ENCODE measurements around the gene PTH2.
A peak's percentile ranks its signal among the peaks of the same experiment; 100 is the strongest.
"Not testable (repeated sequence)": the region's sequence is repeated elsewhere in the genome, so short reads cannot be mapped to it uniquely, and the experiment has no call there.

The PTH2 gene, protein sequence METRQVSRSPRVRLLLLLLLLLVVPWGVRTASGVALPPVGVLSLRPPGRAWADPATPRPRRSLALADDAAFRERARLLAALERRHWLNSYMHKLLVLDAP

DNA sequence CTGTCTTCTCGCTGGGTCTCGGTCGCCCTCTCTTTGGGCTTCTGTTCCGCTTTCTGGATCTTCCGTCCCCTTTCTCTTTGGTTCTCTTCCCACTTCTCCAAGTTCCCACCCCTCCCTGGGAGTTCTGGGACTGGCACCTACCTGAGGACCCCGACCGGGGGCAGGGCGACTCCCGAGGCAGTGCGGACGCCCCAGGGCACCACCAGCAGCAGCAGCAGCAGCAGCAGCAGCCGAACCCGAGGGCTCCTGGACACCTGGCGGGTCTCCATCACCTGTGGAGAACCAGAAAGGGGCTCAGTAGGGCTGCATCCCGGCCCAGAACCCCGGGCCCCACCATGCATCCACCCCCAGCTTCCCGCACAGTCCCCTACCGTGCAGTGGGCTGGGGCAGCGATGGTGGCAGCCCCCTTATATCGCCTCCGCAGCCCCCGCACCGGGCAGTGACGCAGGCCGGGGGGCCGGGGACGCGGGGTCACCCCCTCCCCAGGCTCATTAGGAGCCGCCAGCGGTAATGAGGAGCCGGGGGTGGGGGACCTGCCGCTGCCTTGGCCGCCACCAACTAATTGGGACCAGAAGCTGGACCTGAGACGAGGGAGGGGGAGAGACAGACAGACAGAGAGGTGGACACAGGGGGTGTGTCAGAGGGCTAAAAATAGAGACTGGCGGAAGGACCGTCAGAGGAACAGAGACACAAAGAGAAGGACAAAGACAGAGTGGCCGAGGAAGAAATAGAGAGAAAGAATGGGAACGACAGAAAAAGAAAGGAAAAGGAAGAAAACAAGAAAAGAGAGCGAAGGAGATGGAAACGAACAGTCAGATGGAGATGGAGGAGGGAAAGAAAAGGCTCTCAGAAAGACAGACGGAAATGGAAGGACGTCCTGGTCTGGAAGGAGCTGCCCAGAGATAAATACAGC is at the start of gene PTH2:
Gene PTH2 (minus strand): TSS at position 371 of the 914 bp plus-strand sequence. CDS start 102 bp downstream, at position 269.
- no peak for DNase-seq

DNA sequence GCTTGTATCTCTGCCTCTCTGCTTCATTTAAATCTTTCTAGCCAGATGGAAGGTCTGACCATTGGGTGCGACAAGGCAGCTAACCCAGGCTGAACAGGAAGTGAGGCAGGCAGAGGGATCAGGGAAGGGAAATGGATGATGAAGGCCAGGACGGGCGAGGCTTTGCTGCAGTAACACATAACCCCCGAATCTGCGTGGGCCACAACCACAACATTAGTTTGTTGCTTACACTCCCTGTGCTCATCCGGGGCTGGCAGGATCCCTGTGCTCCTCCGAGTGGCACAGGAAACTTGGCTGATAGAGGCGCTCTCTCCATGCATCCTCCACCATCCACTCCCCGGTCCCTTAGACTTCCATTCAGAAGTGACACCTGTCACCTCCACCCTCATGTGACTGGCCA is 49.7 kb upstream of the PTH2 start:
- DNase-seq, result no peak

DNA sequence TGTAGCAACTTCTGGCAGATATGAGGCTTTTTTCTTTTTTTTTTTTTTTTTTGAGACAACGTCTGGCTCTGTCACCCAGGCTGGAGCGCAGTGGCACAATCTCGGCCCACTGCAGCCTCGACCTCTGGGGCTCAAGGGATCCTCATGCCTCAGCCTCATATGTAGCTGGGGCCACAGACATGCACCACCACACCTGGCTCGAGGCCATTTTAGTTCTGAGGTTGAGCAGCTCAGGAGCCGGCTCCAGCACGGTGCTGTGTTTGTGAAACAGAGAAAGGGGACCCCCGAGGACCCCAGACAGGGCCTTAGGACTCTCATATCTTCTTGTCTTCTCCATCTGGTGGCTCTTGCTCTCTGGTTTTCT is 47.4 kb upstream of the PTH2 start:
- no peak for DNase-seq

DNA sequence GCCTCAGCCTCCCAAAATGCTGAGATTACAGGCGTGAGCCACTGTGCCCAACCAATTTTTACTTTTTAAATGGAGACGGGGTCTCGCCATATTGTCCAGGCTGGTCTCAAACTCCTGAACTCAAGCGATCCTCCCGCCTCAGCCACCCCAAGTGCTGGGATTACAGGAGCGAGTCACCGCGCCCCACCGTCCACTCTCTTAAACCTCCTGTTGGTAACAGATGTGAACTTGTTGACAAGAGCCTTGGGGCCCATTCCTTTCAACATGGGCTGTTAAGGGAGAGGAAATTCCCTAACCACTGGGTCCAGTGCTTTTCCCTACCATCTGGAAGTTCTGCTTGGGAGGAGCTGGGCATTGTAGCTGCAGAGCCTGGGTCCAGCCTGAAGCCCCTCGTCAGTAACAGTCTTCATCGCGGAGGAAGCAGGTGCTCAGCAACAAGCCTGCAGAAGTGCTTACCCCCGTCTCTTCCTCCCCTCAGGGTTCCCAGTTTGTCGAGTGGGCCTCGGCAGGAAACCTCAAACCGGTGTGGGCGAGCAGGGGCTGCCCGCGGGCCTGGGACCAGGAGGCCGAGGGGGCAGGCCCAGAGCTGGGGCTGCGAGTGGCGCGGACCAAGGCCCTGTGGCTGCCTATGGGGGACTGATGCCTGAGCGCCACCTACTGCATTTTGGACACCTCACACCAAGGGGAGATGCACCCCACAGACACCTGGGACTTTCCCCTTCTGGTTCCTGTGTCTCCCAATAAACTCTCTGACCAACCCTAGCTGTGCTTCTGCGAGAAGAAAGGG is 46.8 kb upstream of the PTH2 start:
- peak; percentile 66 to 68 for DNase-seq

DNA sequence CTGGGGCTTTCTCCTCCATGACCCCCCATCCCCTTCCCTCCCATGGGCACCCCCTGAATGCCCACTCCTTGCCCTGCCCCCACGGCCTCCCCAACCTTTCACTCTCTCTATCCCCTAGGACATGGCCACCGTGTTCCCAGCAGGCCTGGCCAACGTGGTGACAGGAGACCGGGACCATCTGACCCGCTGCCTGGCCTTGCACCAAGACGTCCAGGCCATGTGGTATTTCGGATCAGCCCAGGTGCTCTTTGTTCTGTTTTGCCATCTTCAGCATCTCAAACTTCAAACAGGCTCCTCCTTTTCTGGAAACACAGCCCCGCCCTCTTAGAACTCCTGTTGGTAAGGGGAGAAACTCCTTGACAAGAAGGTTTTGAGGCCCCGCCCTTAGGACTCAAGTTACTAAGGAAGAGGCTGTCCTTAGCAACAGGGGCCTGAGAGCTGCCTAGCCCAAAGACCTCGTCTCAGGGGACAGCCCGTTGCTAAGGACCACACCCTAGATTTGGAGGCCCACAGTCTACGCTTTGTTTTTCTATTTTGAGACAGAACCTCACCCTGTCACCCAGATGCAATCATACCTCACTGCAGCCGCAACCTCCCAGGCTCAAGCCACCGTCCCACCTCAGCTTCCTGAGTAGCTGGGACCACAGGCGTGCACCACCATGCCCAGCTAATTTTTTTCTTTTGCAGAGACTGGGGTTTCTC is 45.7 kb upstream of the PTH2 start:
- peak in 1 of 2 experiments; percentile 74 for DNase-seq

DNA sequence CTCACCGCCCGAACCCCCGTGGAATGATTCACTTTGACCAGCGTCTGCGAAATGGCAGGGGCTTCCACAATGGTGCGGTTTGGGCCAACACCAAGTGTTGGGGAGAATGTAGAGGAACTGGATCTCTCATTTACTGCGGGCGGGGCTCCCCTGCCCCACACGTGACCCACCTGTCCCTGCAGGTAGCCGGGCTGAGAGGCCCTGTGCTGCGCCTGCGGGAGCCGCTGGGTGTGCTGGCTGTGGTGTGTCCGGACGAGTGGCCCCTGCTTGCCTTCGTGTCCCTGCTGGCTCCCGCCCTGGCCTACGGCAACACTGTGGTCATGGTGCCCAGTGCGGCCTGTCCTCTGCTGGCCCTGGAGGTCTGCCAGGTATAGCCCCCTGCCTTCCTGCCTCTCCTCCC is 45.0 kb upstream of the PTH2 start:
- no peak for DNase-seq

DNA sequence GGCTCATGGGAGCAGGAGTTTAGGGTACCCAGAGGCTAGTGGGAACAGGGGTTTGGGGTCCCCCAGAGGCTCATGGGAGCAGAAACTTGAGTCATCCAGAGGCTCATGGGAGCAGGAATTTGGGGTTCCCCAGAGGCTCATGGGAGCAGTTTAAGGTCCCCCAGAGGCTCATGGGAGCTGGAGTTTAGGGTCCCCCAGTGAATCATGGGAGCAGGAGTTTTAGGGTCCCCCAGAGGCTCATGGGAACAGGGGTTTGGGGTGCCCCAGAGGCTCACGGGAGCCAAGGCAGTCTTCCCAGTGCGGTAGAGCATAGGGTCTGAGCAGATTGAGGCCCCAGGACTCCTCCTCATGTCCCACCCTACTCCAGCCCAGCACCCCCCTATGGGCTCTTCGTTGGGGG is 42.1 kb upstream of the PTH2 start:
- no peak for DNase-seq

DNA sequence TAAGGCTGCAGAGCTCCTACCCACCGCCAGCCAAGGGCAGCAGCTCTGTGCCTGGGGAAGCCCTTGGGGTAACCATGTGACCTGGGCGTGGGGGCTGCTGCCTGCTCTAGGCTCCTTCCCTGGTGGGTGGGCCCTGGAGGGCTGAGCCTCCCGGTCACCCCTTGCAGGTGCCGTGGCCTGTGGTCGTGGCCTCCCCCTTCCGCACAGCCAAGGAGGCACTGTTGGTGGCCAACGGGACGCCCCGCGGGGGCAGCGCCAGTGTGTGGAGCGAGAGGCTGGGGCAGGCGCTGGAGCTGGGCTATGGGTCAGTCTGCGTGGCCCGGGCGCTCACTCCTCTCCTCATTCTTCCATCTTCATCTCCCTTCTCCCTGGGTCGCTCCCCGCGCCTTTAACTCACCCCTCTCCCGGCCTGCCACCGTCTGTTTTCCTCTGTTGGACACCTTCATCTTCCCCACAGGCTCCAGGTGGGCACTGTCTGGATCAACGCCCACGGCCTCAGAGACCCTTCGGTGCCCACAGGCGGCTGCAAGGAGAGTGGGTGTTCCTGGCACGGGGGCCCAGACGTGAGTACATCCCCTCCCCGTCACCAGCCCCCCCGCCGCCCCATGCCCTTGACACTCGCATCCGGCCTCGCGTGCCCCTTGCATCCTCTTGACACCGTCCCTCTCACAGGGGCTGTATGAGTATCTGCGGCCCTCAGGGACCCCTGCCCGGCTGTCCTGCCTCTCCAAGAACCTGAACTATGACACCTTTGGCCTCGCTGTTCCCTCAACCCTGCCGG is 40.9 kb upstream of the PTH2 start:
- no peak for DNase-seq

DNA sequence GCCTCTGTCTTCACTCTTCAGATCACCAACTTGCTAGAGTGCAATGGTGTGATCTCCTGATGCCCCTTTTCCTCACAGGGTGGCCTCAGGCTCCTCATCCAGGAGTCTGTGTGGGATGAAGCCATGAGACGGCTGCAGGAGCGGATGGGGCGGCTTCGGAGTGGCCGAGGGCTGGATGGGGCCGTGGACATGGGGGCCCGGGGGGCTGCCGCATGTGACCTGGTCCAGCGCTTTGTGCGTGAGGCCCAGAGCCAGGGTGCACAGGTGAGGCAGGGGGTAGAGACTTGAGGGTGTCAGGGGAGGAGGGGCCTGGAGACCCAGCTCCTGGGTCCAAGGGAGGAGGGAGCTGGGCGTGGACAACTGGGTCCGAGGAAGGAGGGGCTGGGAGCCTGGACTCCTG is 39.3 kb upstream of the PTH2 start:
- no peak for DNase-seq

DNA sequence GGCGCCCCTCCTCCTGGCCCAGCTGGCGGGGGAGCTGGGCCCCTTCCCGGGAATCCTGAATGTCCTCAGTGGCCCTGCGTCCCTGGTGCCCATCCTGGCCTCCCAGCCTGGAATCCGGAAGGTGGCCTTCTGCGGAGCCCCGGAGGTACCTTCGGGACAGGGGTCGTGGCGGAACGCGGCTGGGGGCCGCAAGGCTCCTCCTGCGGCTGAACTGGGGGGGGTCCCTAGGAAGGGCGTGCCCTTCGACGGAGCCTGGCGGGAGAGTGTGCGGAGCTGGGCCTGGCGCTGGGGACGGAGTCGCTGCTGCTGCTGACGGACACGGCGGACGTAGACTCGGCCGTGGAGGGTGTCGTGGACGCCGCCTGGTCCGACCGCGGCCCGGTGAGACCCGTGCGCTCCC is 38.4 kb upstream of the PTH2 start:
- DNase-seq, result no peak

DNA sequence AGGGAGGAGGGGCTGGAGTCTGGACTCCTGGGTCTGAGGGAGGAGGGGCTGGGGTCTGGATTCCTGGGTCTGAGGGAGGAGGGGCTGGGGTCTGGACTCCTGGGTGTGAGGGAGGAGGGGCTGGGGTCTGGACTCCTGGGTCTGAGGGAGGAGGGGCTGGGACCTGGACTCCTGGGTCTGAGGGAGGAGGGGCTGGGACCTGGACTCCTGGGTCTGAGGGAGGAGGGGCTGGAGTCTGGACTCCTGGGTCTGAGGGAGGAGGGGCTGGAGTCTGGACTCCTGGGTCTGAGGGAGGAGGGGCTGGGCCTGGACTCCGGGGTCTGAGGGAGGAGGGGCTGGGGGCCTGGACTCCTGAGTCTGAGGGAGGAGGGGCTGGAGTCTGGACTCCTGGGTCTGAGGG is 37.9 kb upstream of the PTH2 start:
- DNase-seq, result not testable (repeated sequence)

DNA sequence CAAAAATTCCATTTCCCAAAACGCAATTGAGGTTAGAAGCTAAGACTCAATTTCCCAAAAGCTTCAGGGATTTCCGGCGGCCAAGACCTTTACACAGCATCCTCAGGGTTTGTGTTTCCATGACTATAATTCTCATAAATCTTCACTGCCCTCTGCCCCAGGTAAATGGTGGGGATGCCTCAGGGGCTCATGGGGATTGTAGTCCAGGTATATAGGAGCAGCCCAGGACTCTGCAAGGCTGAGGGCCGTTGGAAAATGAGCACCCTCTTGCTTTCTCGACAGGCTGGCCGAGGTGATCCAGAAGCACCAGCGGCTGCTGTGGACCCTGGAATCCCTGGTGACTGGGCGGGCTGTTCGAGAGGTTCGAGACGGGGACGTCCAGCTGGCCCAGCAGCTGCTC is 36.1 kb upstream of the PTH2 start:
- no peak for DNase-seq

DNA sequence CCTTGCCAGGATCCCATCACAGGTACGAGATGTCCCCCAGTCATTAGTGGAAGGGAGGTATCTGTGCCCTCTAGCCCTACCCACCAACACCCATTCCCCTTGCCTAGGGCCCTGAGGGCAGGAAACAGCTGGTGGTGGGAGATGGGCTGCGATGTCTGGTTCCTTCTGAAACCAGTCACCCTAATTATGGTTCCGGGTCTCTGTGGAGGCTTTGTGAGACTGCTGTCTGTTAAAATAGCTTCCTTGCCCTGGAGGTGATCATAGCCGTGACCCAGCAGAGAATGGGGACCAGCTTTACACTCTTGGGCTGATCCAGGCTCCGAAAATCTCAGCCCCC is 35.3 kb upstream of the PTH2 start:
- DNase-seq, result no peak

DNA sequence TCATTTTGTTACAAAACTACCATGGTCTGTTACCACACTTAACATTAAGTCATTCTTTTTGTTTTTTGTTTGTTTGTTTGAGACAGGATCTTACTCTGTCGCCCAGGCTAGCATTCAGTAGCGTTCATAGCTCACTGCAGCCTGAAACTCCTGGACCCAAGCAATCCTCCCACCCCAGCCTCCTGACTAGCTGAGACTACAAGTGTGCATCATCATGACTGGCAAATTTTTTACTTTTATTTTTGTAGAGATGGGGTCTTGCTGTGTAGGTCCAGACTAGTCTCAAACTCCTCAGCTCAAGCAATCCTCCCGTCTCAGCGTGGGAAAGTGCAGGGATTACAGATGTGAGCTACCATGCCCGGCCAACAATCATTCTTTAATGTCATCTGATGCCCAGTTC is 33.1 kb upstream of the PTH2 start:
- no peak for DNase-seq

DNA sequence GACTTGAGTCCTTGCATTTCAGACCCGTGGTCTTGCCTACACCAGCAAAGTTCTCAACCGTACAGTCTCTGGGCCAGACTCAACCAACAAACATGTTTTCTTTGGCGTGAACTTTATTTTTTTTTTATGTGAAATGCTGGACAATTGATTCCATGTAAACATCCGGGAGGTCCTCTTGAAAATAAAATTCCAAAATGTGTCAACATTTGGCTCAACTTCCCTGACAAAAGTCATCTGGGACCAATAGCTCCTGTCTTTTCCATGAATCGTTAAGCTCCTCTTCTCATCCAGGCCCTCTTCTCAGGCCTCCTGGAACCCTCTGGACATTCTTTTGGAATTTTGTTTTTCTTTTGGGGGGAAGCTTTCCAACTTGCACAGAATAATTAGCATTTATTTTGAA is 32.5 kb upstream of the PTH2 start:
- no peak for DNase-seq

DNA sequence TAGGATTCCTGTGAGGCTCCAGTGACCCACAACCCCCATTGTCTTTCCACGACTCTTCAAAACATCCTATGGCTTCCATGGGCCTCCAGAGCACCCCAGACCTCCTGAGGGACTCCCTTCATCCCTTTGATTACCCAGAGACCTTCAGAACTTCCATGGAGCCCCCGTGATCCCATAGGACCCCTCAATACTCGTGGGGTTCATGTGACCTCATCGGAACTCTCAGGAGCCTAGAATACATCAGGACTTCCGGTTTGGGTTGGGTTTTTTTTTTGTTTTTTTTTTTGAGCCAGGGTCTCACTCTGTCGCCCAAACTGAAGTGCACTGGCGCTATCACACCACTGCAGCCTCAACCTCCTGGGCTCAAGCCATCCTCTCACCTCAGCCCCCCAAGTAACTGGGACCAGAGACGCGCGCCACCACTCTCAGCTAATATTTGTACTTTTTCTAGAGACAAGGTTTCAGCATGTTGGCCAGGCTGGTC is 30.6 kb upstream of the PTH2 start:
- no peak for DNase-seq

DNA sequence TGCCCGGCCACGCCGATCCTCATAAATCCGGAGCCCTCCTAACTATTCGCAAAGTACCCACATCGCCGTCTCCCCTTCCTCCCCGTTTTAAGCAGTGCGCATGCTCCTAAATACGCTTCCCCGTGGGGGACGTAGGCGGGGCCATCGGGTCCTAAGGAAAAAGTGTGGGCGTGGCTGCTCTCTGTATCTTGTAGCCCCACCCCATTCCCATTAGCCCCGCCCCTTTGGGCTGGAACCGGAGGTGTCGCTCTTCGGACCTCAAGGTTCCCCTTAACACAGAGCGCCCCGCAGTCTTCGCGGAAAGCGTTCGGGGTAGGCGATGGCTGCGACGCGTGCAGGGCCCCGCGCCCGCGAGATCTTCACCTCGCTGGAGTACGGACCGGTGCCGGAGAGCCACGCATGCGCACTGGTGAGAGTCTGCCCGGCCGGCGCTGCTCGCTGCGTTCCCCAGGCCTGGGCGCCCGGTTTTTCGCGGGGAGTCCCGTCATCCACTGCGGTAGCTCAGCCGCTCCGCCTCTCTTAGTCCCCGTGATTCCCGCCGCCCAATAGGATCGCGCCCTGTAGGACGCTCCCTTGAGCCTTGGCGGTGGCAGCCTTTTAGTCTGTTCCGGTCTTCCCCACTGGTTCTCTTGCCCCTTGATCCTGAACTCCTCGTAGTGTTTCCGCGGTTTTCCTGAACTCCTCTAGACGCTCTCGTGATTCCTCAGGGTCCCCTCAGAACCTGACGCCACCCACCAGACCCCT is 29.9 kb upstream of the PTH2 start, which contains the start of gene ALDH16A1:
Gene ALDH16A1 (plus strand): TSS at position 213 of the 744 bp plus-strand sequence. CDS start 107 bp downstream, at position 320.
- peak; percentile 96 to 97 for DNase-seq

DNA sequence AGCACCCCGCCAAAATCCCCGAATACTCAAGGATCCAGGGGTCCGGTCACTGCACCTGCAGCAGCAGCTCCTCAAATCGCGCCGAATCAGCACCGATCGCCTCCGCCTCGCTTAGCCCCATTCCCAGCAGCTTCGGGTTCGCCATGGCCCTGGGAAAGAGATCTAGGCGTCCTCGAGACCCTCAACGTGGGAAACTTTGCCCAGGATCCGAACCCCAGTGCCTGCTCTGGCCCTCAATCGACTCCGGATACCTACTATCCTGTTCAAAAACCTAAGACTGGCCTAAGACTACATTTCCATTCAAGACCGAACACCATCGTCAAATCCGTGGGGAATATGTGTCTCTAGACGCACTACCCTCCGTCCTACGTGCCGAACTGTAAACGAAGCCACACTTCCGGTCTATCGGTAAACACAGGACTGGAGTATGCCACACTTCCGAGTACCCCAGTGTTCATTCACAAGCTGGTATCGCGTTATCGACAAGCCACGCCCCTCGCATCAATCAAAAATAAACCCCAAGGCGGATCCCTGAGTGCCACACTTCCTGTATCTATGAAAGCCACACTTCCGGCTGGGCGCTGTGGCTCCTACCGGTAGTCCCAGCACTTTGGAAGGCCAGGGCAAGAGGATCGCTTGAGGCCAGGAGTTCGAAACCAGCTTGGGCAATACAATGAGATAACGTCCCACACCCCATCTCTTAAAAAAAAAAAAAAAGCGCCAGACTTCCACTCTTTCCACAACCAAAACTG is 28.4 kb upstream of the PTH2 start, which contains the start of gene PIH1D1:
Gene PIH1D1 (minus strand): TSS at position 385 of the 752 bp plus-strand sequence. CDS start 240 bp downstream, at position 145.
- peak; percentile 85 to 95 for DNase-seq

DNA sequence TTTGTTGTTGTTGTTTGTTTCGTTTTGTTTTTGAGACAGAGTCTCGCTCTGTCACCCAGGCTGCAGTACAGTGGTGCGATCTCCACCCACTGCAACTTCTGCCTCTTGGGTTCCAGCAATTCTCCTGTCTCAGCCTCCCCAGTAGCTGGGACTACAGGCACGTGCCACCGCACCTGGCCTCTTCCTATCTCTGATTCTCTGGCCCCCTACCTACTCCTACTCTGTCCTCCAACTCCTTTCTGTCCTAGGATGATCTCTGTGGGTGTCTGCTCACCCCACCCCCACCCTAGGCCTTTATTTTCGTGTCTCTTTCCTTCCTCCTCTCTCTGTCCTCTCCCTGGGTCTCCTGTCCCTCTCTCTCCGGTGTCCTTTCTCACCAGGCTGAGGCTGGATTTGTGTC is 27.2 kb upstream of the PTH2 start:
- DNase-seq, result no peak

DNA sequence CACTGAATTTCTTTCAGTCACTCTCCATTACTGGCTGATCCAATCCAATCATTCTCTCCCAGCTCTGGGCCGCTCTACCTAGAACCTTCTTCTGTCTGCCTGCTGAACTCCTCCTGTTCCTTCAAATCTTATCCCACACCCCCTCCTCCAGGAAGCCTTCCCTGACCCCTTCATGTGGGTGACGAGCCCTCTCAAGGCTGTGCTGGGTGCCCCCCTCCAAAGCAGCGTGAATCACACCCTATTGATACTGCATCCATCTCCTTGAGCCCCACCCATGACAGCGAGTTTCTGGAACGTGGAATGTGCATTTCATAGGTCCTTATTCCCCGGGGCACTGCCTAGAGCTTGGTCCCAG is 25.2 kb upstream of the PTH2 start:
- DNase-seq, result no peak

Measured in stimulated activated CD4-positive, alpha-beta T cell treated with anti-CD3 and anti-CD28 coated beads, Interleukin-4, amount 100 ng/mL, for 4 hours (primary cell).